AG04450 (cell line): ENCODE measurements around the gene NPHP4. TPM values are rescaled to one million over a fixed set of nuclear protein-coding genes. Genes with fewer than 3 reads are reported as not detected.

Experiments
- CTCF ChIA-PET: fragments of 300-600, 350-600 bp; formaldehyde crosslinking; extraction: SDS; loops from one replicate; lab custom pipeline; 2022; ENCODE audit warnings: antibody characterized with exemption, inconsistent platforms; lab: Charles Lee
- POLR2A ChIA-PET: fragments of 350-600 bp; formaldehyde crosslinking; extraction: SDS; loops from one replicate; lab custom pipeline; 2021; ENCODE audit warnings: antibody characterized with exemption, inconsistent platforms; lab: Yijun Ruan, JAX
- DNase-seq: peaks from one replicate; pipeline ENCODE4 v3.0.0-alpha.2; 2011; ENCODE audit warnings: low read depth, low spot score
- H3K27ac ChIP-seq: one replicate; pipeline ENCODE4 v1.5.1; 2012; ENCODE audit warnings: low read depth, low read length, control low read depth
- H3K27me3 ChIP-seq: one replicate; pipeline ENCODE4 v1.6.0; 2012; ENCODE audit warnings: low read length; ENCODE audit not compliant: control insufficient read depth, insufficient read depth
- H3K4me3 ChIP-seq: 2 replicates; pipeline ENCODE4 v1.5.1; 2011; ENCODE audit warnings: mild to moderate bottlenecking, low read depth, low read length, control low read depth
- H3K9me3 ChIP-seq: 2 replicates; pipeline ENCODE4 v1.5.1; 2012; ENCODE audit warnings: low read length; ENCODE audit not compliant: control insufficient read depth, insufficient read depth
- polyA plus RNA-seq: library from polyadenylated mRNA; depleted of rRNA; stranded (reverse); fragments of >200 nt; gene quantifications from 2 replicates; pipeline ENCODE4 v1.2.3, GENCODE V29; 2011
- TF ChIP-seq, protein P1 (sequence below): IDR thresholded peaks from 2 replicates; pipeline ENCODE4 v1.5.1; 2011; ENCODE audit warnings: low read depth, low read length, control low read depth, inconsistent platforms

Gene NPHP4
- polyA plus RNA-seq, 1 experiment = 1.6 TPM

- Histone ChIP-seq H3K27ac (no peak overlapping the region), H3K9me3 (no peaks in the 10 kb centered on the region), H3K27me3 (no peaks in the 10 kb centered on the region), H3K4me3 (no peak overlapping the region)
- ChIA-PET POLR2A (no interaction called here), CTCF (no interaction called here)
- TF ChIP-seq, protein P1, sequence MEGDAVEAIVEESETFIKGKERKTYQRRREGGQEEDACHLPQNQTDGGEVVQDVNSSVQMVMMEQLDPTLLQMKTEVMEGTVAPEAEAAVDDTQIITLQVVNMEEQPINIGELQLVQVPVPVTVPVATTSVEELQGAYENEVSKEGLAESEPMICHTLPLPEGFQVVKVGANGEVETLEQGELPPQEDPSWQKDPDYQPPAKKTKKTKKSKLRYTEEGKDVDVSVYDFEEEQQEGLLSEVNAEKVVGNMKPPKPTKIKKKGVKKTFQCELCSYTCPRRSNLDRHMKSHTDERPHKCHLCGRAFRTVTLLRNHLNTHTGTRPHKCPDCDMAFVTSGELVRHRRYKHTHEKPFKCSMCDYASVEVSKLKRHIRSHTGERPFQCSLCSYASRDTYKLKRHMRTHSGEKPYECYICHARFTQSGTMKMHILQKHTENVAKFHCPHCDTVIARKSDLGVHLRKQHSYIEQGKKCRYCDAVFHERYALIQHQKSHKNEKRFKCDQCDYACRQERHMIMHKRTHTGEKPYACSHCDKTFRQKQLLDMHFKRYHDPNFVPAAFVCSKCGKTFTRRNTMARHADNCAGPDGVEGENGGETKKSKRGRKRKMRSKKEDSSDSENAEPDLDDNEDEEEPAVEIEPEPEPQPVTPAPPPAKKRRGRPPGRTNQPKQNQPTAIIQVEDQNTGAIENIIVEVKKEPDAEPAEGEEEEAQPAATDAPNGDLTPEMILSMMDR = no peak
- DNase-seq = no peak
These were observed 86.8 kb downstream of the NPHP4 start for GRCh38 chr1:5905436-5905835.

DNA sequence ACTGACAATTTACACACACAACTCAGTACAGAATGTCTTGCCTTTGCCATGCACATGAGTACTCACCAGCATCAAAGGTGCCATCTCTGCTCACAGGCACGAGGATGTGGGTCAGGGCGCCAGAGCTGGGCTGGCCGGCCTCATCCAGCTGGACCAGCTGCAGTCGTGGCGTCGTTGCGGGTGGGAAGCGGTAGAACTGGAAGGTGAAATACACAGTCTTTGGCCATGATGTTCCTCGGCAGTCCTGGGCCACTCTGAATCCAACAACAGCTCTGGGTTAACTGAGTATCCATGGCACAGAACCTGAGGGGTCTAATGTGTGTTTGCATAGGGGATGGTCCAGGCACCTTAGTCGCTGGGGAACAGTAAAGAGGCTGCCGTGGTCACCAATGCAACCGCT lies 87.7 kb downstream of the NPHP4 start:
- no peak for DNase-seq
- Histone ChIP-seq H3K27me3 (no peaks in the 10 kb centered on the region), H3K27ac (no peak overlapping the region), H3K9me3 (no peaks in the 10 kb centered on the region), H3K4me3 (no peak overlapping the region)
- ChIA-PET CTCF (no interaction called here), POLR2A (no interaction called here)
- TF ChIP-seq, protein P1 = no peak

DNA sequence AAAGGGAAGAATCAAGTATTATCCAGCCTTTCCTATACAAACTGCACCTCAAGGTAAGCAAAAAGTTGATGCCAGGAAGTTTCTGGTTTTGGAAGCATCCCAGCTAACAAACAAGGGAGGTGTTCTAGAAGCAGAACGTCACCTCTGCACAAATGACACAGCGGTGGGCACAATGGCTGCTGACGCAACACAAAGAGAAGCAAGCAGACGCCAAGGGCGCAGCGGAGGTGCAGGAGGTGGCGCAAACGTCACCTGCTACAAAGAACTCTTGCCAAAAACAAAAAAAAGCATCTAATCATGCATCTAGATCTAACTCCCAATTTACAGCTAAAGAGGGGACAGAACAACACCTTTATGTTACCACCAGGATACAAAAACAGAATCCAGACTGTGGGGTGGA lies 88.5 kb downstream of the NPHP4 start:
- CTCF ChIA-PET = interaction anchor here (1.0 kb wide), 1 partner anchor 34 kb away, joined by 3 read pairs; no protein-coding TSS in a partner anchor
- Histone ChIP-seq H3K4me3 (no peak overlapping the region), H3K27me3 (no peaks in the 10 kb centered on the region)

GRCh38 chr1:5903031-5903430 lies 89.2 kb downstream of the NPHP4 start:
- ChIA-PET POLR2A (interaction anchor here (0.6 kb wide), 1 partner anchor 71 kb away, joined by 3 read pairs; no protein-coding TSS in a partner anchor), CTCF (interaction anchor here (1.0 kb wide), 1 partner anchor 35 kb away, joined by 3 read pairs; no protein-coding TSS in a partner anchor)
- H3K9me3 ChIP-seq = no peaks in the 10 kb centered on the region
- TF ChIP-seq, protein P1 = no peak
- no peak overlapping the region for H3K27ac ChIP-seq
- no peak overlapping the region for H3K4me3 ChIP-seq
- no peaks in the 10 kb centered on the region for H3K27me3 ChIP-seq
- DNase-seq = no peak

More for the DNA sequence above, 88.5 kb downstream of the NPHP4 start:
- POLR2A ChIA-PET = no interaction called here
- no peak overlapping the region for H3K27ac ChIP-seq
- TF ChIP-seq, protein P1 = no peak
- no peaks in the 10 kb centered on the region for H3K9me3 ChIP-seq
- DNase-seq = no peak

- TF ChIP-seq, protein P1 = no peak
- no peak for DNase-seq
- CTCF ChIA-PET = no interaction called here
- H3K9me3 ChIP-seq = no peaks in the 10 kb centered on the region
- H3K27me3 ChIP-seq = no peaks in the 10 kb centered on the region
- no peak overlapping the region for H3K27ac ChIP-seq
- no peak overlapping the region for H3K4me3 ChIP-seq
- POLR2A ChIA-PET = no interaction called here
These were observed 90.4 kb downstream of the NPHP4 start for GRCh38 chr1:5901841-5902240.
